ENCODE measurements around the gene GALNT10. TPM values are rescaled to one million over a fixed set of nuclear protein-coding genes. Genes with fewer than 3 reads are reported as not detected.

The GALNT10 gene
- polyA plus RNA-seq, 1 of the 3 experiments (the other 2 are of a cell fraction), result 56.3 TPM

GRCh38 chr5:154213592-154213991 is 23.1 kb downstream of the GALNT10 start (continued):
- no peak for TF ChIP-seq EZH2phosphoT487 (IDR thresholded peaks at IDR 0.05; ENCODE audit: borderline replicate concordance, low read depth)
- TF ChIP-seq TAF1 (IDR thresholded peaks at IDR 0.05; ENCODE audit: borderline replicate concordance, low read depth, low read length), result no peak
- TF ChIP-seq JUND (IDR thresholded peaks at IDR 0.05), result no peak

- Histone ChIP-seq H3K36me3 (replicated peaks in 1 of 2; ENCODE audit: control insufficient read depth in 1 of 2, insufficient read depth in 2 of 2, low read length in 1 of 2) (peaks cover 0 to 8% of the 10 kb centered on the region in 2 experiments), H3K9me3 (no peaks in the 10 kb centered on the region), H3K4me1 (ENCODE audit: control insufficient read depth in 1 of 2, insufficient read depth in 2 of 2, low read depth in 1 of 2, low read length in 1 of 2) (peaks cover 5 to 33% of the 10 kb centered on the region in 2 experiments), H3K4me2 (peak overlapping the region; percentile 58), H3F3A (replicated peaks; ENCODE audit: insufficient read depth) (peaks cover 43% of the 10 kb centered on the region), H3K79me2 (ENCODE audit: insufficient read depth) (peaks cover 87% of the 10 kb centered on the region), H3K27me3 (ENCODE audit: insufficient read depth) (no peaks in the 10 kb centered on the region), H3K9me2 (no peaks in the 10 kb centered on the region), H2AFZ (ENCODE audit: low read depth) (no peak overlapping the region), H3K4me3 (ENCODE audit: low read depth in 2 of 2, low read length in 1 of 2) (no peak overlapping the region), H4K20me1 (ENCODE audit: insufficient read depth) (no peaks in the 10 kb centered on the region), H3K27ac (ENCODE audit: low read depth in 2 of 2, low read length in 1 of 2) (peak overlapping the region; percentile 55 to 76), H3K9ac (peak overlapping the region; percentile 21; the same call in 1 of the 2 replicates)
- WGBS (ENCODE audit: low lambda C conversion rate), result 8% methylated on average over 5 of the region's 5 CpGs
- DNase-seq, result no peak
- TF ChIP-seq MAX (IDR thresholded peaks at IDR 0.05; ENCODE audit: low read depth), result 0 out of 2 replicates have a peak, but pooled peaks have one; percentile 11
- TF ChIP-seq TCF12 (IDR thresholded peaks at IDR 0.05), result peak; percentile 46; the same call in 1 of the 2 replicates
- no peak for TF ChIP-seq RCOR1 (IDR thresholded peaks at IDR 0.05; ENCODE audit: low read length)
- TF ChIP-seq FOSL2 (IDR thresholded peaks at IDR 0.05; ENCODE audit: borderline replicate concordance, low read depth), result peak; percentile 87
- no peak; the same call in 1 of the 2 replicates for TF ChIP-seq YY1 (IDR thresholded peaks at IDR 0.05; ENCODE audit: low read depth)
- peak; percentile 56; the same call in 1 of the 2 replicates for TF ChIP-seq JUND (IDR thresholded peaks at IDR 0.05)
- TF ChIP-seq MEF2A (IDR thresholded peaks at IDR 0.05; ENCODE audit: borderline replicate concordance, low read depth), result no peak
- no peak for TF ChIP-seq USF1 (IDR thresholded peaks at IDR 0.05; ENCODE audit: borderline replicate concordance, low read depth)
- TF ChIP-seq ELF1 (IDR thresholded peaks at IDR 0.05), result no peak
- TF ChIP-seq EP300 (IDR thresholded peaks at IDR 0.05; ENCODE audit: borderline replicate concordance in 1 of 2, low read depth in 1 of 2, low read length in 1 of 2), result 0 out of 4 replicates have a peak, but pooled peaks of 1 of the 2 experiments have one; percentile 28
- TF ChIP-seq RXRA (IDR thresholded peaks at IDR 0.05; ENCODE audit: borderline replicate concordance, low read depth), result peak; percentile 36; the same call in 1 of the 2 replicates
- POLR2A ChIA-PET, result no interaction called here
- CTCF ChIA-PET, result interaction anchor here (1.0 kb wide), 1 partner anchor 142 kb away, joined by 3 read pairs; no protein-coding TSS in a partner anchor
Measured at GRCh38 chr5:154214371-154215106, 24.0 kb downstream of the GALNT10 start.
